ENCODE data around the gene CMBL. TPM values are rescaled to one million over a fixed set of nuclear protein-coding genes. Genes with fewer than 3 reads are reported as not detected.

The CMBL gene
- total RNA-seq, 2 experiments from 2014 or later = 0.13 TPM; not detected in 1

DNA sequence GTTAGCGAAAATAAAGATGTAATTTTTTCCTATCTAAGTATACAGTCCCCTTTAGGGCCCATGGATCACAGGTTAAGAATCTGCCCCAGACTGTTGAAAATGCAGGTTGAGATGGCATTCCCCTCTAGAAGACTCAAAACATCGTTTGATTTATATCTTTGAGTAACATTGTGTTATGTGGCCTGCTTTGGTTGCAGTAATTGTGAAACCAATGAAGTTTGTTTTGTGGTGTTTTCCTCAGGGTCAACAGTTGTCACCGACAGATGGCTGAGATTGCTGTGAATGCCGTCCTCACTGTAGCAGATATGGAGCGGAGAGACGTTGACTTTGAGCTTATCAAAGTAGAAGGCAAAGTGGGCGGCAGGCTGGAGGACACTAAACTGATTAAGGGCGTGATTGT is 49.8 kb downstream of the CMBL start:
- Histone ChIP-seq H4K20me1 (ENCODE audit: insufficient read depth, low read length) (peaks cover 26% of the 10 kb centered on the region), H3K79me2 (ENCODE audit: insufficient read depth, low read depth, low read length) (peaks cover 48% of the 10 kb centered on the region), H3K36me3 (ENCODE audit: insufficient read depth, low read length) (peaks cover 100% of the 10 kb centered on the region), H3K9me3 (ENCODE audit: low read length) (no peaks in the 10 kb centered on the region), H3K9me2 (ENCODE audit: insufficient read depth, low read length) (no peaks in the 10 kb centered on the region), H2AFZ (ENCODE audit: low read length) (no peak overlapping the region), H3K4me1 (ENCODE audit: insufficient read depth, low read length, poor library complexity, severe bottlenecking) (peaks cover 10% of the 10 kb centered on the region), H3K27ac (ENCODE audit: low read depth, low read length, poor library complexity, severe bottlenecking) (no peak overlapping the region), H3K4me2 (ENCODE audit: low read length) (no peak overlapping the region), H3K4me3 (ENCODE audit: low read depth, low read length, poor library complexity, severe bottlenecking) (no peak overlapping the region)
- ChIA-PET CTCF (ENCODE audit: unreplicated experiment) (no interaction called here), POLR2A (no interaction called here)
- no peak for TF ChIP-seq EZH2phosphoT487 (IDR thresholded peaks at IDR 0.05; ENCODE audit: borderline replicate concordance, low read depth, low read length)
- TF ChIP-seq, protein P1, sequence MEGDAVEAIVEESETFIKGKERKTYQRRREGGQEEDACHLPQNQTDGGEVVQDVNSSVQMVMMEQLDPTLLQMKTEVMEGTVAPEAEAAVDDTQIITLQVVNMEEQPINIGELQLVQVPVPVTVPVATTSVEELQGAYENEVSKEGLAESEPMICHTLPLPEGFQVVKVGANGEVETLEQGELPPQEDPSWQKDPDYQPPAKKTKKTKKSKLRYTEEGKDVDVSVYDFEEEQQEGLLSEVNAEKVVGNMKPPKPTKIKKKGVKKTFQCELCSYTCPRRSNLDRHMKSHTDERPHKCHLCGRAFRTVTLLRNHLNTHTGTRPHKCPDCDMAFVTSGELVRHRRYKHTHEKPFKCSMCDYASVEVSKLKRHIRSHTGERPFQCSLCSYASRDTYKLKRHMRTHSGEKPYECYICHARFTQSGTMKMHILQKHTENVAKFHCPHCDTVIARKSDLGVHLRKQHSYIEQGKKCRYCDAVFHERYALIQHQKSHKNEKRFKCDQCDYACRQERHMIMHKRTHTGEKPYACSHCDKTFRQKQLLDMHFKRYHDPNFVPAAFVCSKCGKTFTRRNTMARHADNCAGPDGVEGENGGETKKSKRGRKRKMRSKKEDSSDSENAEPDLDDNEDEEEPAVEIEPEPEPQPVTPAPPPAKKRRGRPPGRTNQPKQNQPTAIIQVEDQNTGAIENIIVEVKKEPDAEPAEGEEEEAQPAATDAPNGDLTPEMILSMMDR (conservative IDR thresholded peaks at IDR 0.05; ENCODE audit: low read length) = no peak
- no TSS peak for BruUV-seq (replicated peaks)
- no peak for DNase-seq (ENCODE audit: low spot score)
- intact Hi-C loops (cut with micrococcal nuclease; ENCODE audit: unreplicated experiment) = no loop called here

- no peak for DNase-seq (ENCODE audit: low spot score)
- Histone ChIP-seq H3K36me3 (ENCODE audit: insufficient read depth, low read length) (peaks cover 92% of the 10 kb centered on the region), H3K9me3 (ENCODE audit: low read length) (no peaks in the 10 kb centered on the region), H4K20me1 (ENCODE audit: insufficient read depth, low read length) (peaks cover 41% of the 10 kb centered on the region), H3K9me2 (ENCODE audit: insufficient read depth, low read length) (no peaks in the 10 kb centered on the region), H3K4me1 (ENCODE audit: insufficient read depth, low read length, poor library complexity, severe bottlenecking) (peaks cover 25% of the 10 kb centered on the region), H2AFZ (ENCODE audit: low read length) (no peak overlapping the region), H3K27ac (ENCODE audit: low read depth, low read length, poor library complexity, severe bottlenecking) (no peak overlapping the region), H3K4me3 (ENCODE audit: low read depth, low read length, poor library complexity, severe bottlenecking) (no peak overlapping the region), H3K4me2 (ENCODE audit: low read length) (no peak overlapping the region), H3K79me2 (ENCODE audit: insufficient read depth, low read depth, low read length) (peaks cover 76% of the 10 kb centered on the region)
- TF ChIP-seq, protein P1 (conservative IDR thresholded peaks at IDR 0.05; ENCODE audit: low read length) = no peak
- TF ChIP-seq EZH2phosphoT487 (IDR thresholded peaks at IDR 0.05; ENCODE audit: borderline replicate concordance, low read depth, low read length) = no peak
- no TSS peak for BruUV-seq (replicated peaks)
- ChIA-PET CTCF (ENCODE audit: unreplicated experiment) (interaction anchor here (0.6 kb wide), 1 partner anchor 11 kb away, joined by 3 read pairs; no protein-coding TSS in a partner anchor), POLR2A (interaction anchor here (0.6 kb wide), 1 partner anchor 177 kb away, joined by 4 read pairs; no protein-coding TSS in a partner anchor)
- intact Hi-C loops (cut with micrococcal nuclease; ENCODE audit: unreplicated experiment) = no loop called here
These were observed 53.0 kb downstream of the CMBL start for GRCh38 chr5:10254686-10255085.

DNA sequence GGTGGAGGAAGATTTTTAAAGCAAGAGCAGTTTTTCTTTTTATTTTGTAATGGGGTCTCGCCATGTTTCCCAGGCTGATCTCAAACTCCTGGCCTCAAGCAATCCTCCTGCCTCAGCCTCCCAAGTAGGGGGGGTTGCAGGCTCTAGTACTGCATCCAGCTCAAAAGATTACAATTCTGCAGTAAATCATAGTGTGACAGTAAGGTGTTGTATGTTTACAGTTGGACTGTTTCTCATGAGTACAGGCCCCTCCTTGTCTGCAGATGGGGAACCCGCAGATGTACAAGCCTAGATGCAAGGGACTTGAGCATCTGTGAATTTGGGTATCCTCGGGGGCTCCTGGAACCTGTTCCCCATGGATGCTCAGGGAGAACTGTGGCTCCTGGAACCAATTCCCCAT is 54.3 kb downstream of the CMBL start:
- intact Hi-C loops (cut with micrococcal nuclease; ENCODE audit: unreplicated experiment) = no loop called here
- no TSS peak for BruUV-seq (replicated peaks)
- ChIA-PET CTCF (ENCODE audit: unreplicated experiment) (no interaction called here), POLR2A (interaction anchor here (0.7 to 1.6 kb wide), 3 partner anchors 9 to 83 kb away, joined by 3 to 6 read pairs (median 3); no protein-coding TSS in a partner anchor)
- peaks cover 79% of the 10 kb centered on the region for H3K36me3 ChIP-seq (ENCODE audit: insufficient read depth, low read length)
- H4K20me1 ChIP-seq (ENCODE audit: insufficient read depth, low read length) = peaks cover 41% of the 10 kb centered on the region
- H3K27ac ChIP-seq (ENCODE audit: low read depth, low read length, poor library complexity, severe bottlenecking) = no peak overlapping the region
- H3K4me1 ChIP-seq (ENCODE audit: insufficient read depth, low read length, poor library complexity, severe bottlenecking) = peaks cover 30% of the 10 kb centered on the region
- H3K4me3 ChIP-seq (ENCODE audit: low read depth, low read length, poor library complexity, severe bottlenecking) = peak overlapping the region; percentile 7
- no peak for TF ChIP-seq EZH2phosphoT487 (IDR thresholded peaks at IDR 0.05; ENCODE audit: borderline replicate concordance, low read depth, low read length)
- TF ChIP-seq, protein P1 (conservative IDR thresholded peaks at IDR 0.05; ENCODE audit: low read length) = no peak
- peaks cover 86% of the 10 kb centered on the region for H3K79me2 ChIP-seq (ENCODE audit: insufficient read depth, low read depth, low read length)
- H3K4me2 ChIP-seq (ENCODE audit: low read length) = peak overlapping the region; percentile 56
- H2AFZ ChIP-seq (ENCODE audit: low read length) = no peak overlapping the region
- no peaks in the 10 kb centered on the region for H3K9me3 ChIP-seq (ENCODE audit: low read length)
- H3K9me2 ChIP-seq (ENCODE audit: insufficient read depth, low read length) = no peaks in the 10 kb centered on the region
- DNase-seq (ENCODE audit: low spot score) = no peak
